Ishikawa (cell line): ENCODE results near the gene GFY.

Source experiments
- CEBPB ChIP-seq: IDR thresholded peaks from 2 replicates; pipeline ENCODE4 v1.6.1; 2012
- CREB1 ChIP-seq: IDR thresholded peaks from 2 replicates; pipeline ENCODE4 v1.6.1; 2012; ENCODE audit warnings: low read depth
- EGR1 ChIP-seq: IDR thresholded peaks from 2 replicates; pipeline ENCODE4 v1.6.1; 2012
- EP300 ChIP-seq: IDR thresholded peaks from 2 replicates; pipeline ENCODE4 v1.6.1; 2012; ENCODE audit warnings: borderline replicate concordance
- FOXM1 ChIP-seq: IDR thresholded peaks from 2 replicates; pipeline ENCODE4 v1.6.1; 2012; ENCODE audit warnings: low read depth, borderline replicate concordance
- TAF1 ChIP-seq: IDR thresholded peaks from 2 replicates; pipeline ENCODE4 v1.6.1; 2012; ENCODE audit warnings: low read depth, mild to moderate bottlenecking
- TEAD4 ChIP-seq: IDR thresholded peaks from 2 replicates; pipeline ENCODE4 v1.6.1; 2012
- YY1 ChIP-seq: IDR thresholded peaks from 2 replicates; pipeline ENCODE4 v1.6.1; 2012; ENCODE audit warnings: low read depth
- ZBTB7A ChIP-seq: IDR thresholded peaks from 2 replicates; pipeline ENCODE4 v1.6.1; 2012; ENCODE audit warnings: low read depth
- TF ChIP-seq, protein P1 (sequence below): IDR thresholded peaks from 2 replicates; pipeline ENCODE4 v1.6.1; 2012; ENCODE audit warnings: low read depth, mild to moderate bottlenecking
- TF ChIP-seq, protein P2 (sequence below): IDR thresholded peaks from 2 replicates; pipeline ENCODE4 v1.6.1; 2012
- TF ChIP-seq, protein P3 (sequence below): IDR thresholded peaks from 2 replicates; pipeline ENCODE4 v1.6.1; 2012

DNA sequence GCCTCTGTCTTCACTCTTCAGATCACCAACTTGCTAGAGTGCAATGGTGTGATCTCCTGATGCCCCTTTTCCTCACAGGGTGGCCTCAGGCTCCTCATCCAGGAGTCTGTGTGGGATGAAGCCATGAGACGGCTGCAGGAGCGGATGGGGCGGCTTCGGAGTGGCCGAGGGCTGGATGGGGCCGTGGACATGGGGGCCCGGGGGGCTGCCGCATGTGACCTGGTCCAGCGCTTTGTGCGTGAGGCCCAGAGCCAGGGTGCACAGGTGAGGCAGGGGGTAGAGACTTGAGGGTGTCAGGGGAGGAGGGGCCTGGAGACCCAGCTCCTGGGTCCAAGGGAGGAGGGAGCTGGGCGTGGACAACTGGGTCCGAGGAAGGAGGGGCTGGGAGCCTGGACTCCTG lies 37.3 kb downstream of the GFY start:
- TF ChIP-seq EP300 (no peak), CREB1 (no peak), YY1 (no peak), TAF1 (no peak), ZBTB7A (no peak), EGR1 (no peak), FOXM1 (no peak), TEAD4 (no peak), CEBPB (no peak)
- TF ChIP-seq, protein P1, sequence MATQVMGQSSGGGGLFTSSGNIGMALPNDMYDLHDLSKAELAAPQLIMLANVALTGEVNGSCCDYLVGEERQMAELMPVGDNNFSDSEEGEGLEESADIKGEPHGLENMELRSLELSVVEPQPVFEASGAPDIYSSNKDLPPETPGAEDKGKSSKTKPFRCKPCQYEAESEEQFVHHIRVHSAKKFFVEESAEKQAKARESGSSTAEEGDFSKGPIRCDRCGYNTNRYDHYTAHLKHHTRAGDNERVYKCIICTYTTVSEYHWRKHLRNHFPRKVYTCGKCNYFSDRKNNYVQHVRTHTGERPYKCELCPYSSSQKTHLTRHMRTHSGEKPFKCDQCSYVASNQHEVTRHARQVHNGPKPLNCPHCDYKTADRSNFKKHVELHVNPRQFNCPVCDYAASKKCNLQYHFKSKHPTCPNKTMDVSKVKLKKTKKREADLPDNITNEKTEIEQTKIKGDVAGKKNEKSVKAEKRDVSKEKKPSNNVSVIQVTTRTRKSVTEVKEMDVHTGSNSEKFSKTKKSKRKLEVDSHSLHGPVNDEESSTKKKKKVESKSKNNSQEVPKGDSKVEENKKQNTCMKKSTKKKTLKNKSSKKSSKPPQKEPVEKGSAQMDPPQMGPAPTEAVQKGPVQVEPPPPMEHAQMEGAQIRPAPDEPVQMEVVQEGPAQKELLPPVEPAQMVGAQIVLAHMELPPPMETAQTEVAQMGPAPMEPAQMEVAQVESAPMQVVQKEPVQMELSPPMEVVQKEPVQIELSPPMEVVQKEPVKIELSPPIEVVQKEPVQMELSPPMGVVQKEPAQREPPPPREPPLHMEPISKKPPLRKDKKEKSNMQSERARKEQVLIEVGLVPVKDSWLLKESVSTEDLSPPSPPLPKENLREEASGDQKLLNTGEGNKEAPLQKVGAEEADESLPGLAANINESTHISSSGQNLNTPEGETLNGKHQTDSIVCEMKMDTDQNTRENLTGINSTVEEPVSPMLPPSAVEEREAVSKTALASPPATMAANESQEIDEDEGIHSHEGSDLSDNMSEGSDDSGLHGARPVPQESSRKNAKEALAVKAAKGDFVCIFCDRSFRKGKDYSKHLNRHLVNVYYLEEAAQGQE: no peak
- TF ChIP-seq, protein P2, sequence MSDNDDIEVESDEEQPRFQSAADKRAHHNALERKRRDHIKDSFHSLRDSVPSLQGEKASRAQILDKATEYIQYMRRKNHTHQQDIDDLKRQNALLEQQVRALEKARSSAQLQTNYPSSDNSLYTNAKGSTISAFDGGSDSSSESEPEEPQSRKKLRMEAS: no peak
- TF ChIP-seq, protein P3, sequence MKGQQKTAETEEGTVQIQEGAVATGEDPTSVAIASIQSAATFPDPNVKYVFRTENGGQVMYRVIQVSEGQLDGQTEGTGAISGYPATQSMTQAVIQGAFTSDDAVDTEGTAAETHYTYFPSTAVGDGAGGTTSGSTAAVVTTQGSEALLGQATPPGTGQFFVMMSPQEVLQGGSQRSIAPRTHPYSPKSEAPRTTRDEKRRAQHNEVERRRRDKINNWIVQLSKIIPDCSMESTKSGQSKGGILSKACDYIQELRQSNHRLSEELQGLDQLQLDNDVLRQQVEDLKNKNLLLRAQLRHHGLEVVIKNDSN: no peak
